Measurements from ENCODE around the gene KRTAP5-6. TPM values are rescaled to one million over a fixed set of nuclear protein-coding genes. Genes with fewer than 3 reads are reported as not detected.
"Not testable (repeated sequence)": the region's sequence is repeated elsewhere in the genome, so short reads cannot be mapped to it uniquely, and the experiment has no call there.

Gene KRTAP5-6
- total RNA-seq, 2 donors from 2014 or later, result not detected

GRCh38 chr11:1665313-1665712, 31.7 kb upstream of the KRTAP5-6 start:
- no peak overlapping the region for H3K4me3 ChIP-seq
- no peak overlapping the region for H3K27ac ChIP-seq
- no peaks in the 10 kb centered on the region for H3K36me3 ChIP-seq (replicated peaks in 1 of 2; ENCODE audit: insufficient read depth in 1 of 2, low read depth in 2 of 2)
- TF ChIP-seq CTCF (IDR thresholded peaks at IDR 0.05) (no peak), POLR2A (IDR thresholded peaks at IDR 0.05) (no peak)
- H3K27me3 ChIP-seq, result no peaks in the 10 kb centered on the region
- no peaks in the 10 kb centered on the region for H3K9me3 ChIP-seq
- 59 to 67% methylated on average over 6 of the region's 8 CpGs for WGBS, 2 donors
- no peak for DNase-seq
- intact Hi-C loops (cut with DNase I), result no loop called here
- no peaks in the 10 kb centered on the region for H3K4me1 ChIP-seq
- ATAC-seq, result no peak

GRCh38 chr11:1667121-1667850, 29.7 kb upstream of the KRTAP5-6 start:
- Histone ChIP-seq H3K27ac (no peak overlapping the region), H3K36me3 (replicated peaks in 1 of 2; ENCODE audit: insufficient read depth in 1 of 2, low read depth in 2 of 2) (no peaks in the 10 kb centered on the region), H3K27me3 (no peaks in the 10 kb centered on the region), H3K9me3 (no peaks in the 10 kb centered on the region), H3K4me1 (no peaks in the 10 kb centered on the region), H3K4me3 (no peak overlapping the region)
- intact Hi-C loops (cut with DNase I), result no loop called here
- WGBS, 2 donors, result 82 to 92% methylated on average over 5 to 23 of the region's 24 CpGs
- DNase-seq (no peak), ATAC-seq (no peak)
- TF ChIP-seq CTCF (IDR thresholded peaks at IDR 0.05) (no peak), POLR2A (IDR thresholded peaks at IDR 0.05) (no peak)

- no peak for DNase-seq
- Histone ChIP-seq H3K36me3 (replicated peaks in 1 of 2; ENCODE audit: insufficient read depth in 1 of 2, low read depth in 2 of 2) (no peaks in the 10 kb centered on the region), H3K27ac (no peak overlapping the region), H3K27me3 (no peaks in the 10 kb centered on the region), H3K9me3 (no peaks in the 10 kb centered on the region), H3K4me1 (no peaks in the 10 kb centered on the region), H3K4me3 (no peak overlapping the region)
- no peak for TF ChIP-seq POLR2A (IDR thresholded peaks at IDR 0.05)
- 37 to 56% methylated on average over 8 to 16 of the region's 16 CpGs for WGBS, 2 donors
- intact Hi-C loops (cut with DNase I), result no loop called here
- peak; percentile 9 for ATAC-seq
These were observed 29.1 kb upstream of the KRTAP5-6 start for GRCh38 chr11:1667906-1668305.

GRCh38 chr11:1668911-1669473, 28.0 kb upstream of the KRTAP5-6 start:
- H3K4me3 ChIP-seq, result no peak overlapping the region
- TF ChIP-seq POLR2A (IDR thresholded peaks at IDR 0.05) (no peak), CTCF (IDR thresholded peaks at IDR 0.05) (no peak)
- peaks cover 2% of the 10 kb centered on the region for H3K4me1 ChIP-seq
- no peaks in the 10 kb centered on the region for H3K27me3 ChIP-seq
- intact Hi-C loops (cut with DNase I), result no loop called here
- DNase-seq (no peak), ATAC-seq (no peak)
- no peaks in the 10 kb centered on the region for H3K9me3 ChIP-seq
- H3K36me3 ChIP-seq (replicated peaks in 1 of 2; ENCODE audit: insufficient read depth in 1 of 2, low read depth in 2 of 2), result no peaks in the 10 kb centered on the region
- WGBS, 2 donors, result 59 to 64% methylated on average over 11 to 13 of the region's 13 CpGs
- no peak overlapping the region for H3K27ac ChIP-seq

- peaks cover 6% of the 10 kb centered on the region for H3K4me1 ChIP-seq
- H3K27me3 ChIP-seq, result no peaks in the 10 kb centered on the region
- no peaks in the 10 kb centered on the region for H3K36me3 ChIP-seq (replicated peaks in 1 of 2; ENCODE audit: insufficient read depth in 1 of 2, low read depth in 2 of 2)
- TF ChIP-seq POLR2A (IDR thresholded peaks at IDR 0.05), result no peak
- no peak for TF ChIP-seq CTCF (IDR thresholded peaks at IDR 0.05)
- no peaks in the 10 kb centered on the region for H3K9me3 ChIP-seq
- no peak overlapping the region for H3K27ac ChIP-seq
- no peak for ATAC-seq
- 58 to 60% methylated on average over 19 to 20 of the region's 21 CpGs for WGBS, 2 donors
- intact Hi-C loops (cut with DNase I), result no loop called here
- DNase-seq, result no peak
- no peak overlapping the region for H3K4me3 ChIP-seq
These were observed 27.3 kb upstream of the KRTAP5-6 start for GRCh38 chr11:1669546-1670218.

GRCh38 chr11:1670457-1670856, 26.5 kb upstream of the KRTAP5-6 start:
- ATAC-seq; DNase-seq; H3K36me3 ChIP-seq (replicated peaks in 1 of 2; ENCODE audit: insufficient read depth in 1 of 2, low read depth in 2 of 2); H3K4me1 ChIP-seq; H3K9me3 ChIP-seq; intact Hi-C loops (cut with DNase I); H3K4me3 ChIP-seq; H3K27me3 ChIP-seq; H3K27ac ChIP-seq: not testable (repeated sequence)
- WGBS, 2 donors, result 82 to 92% methylated on average over 1 of the region's 1 CpG

Data from body of pancreas (tissue), 4 donors.